Measurements from ENCODE around the gene RASA3. TPM values are rescaled to one million over a fixed set of nuclear protein-coding genes. Genes with fewer than 3 reads are reported as not detected.

The RASA3 gene
- total and polyA plus RNA-seq, 9 of the 15 experiments (the other 6 are each of a cell fraction or from before 2014, with no cell fraction given): 0.72 to 25.3 (median 14.4) TPM

- TF ChIP-seq HINFP (tag; conservative IDR thresholded peaks at IDR 0.05; ENCODE audit: low read depth): no peak
- TF ChIP-seq ZBTB7A (IDR thresholded peaks at IDR 0.05; ENCODE audit: borderline replicate concordance, control insufficient read depth, low read depth, low read length): no peak
- no peak for TF ChIP-seq PURB (CRISPR knock-in tag; IDR thresholded peaks at IDR 0.05; ENCODE audit: low read depth)
- no peak for TF ChIP-seq NFRKB (IDR thresholded peaks at IDR 0.05; ENCODE audit: low read depth)
- no peak for TF ChIP-seq FOXK1 (CRISPR knock-in tag; IDR thresholded peaks at IDR 0.05; ENCODE audit: borderline replicate concordance)
Observed at GRCh38 chr13:113980489-113981064, 151.8 kb downstream of the RASA3 start (continued).

GRCh38 chr13:113979791-113980471, 152.5 kb downstream of the RASA3 start:
- in situ Hi-C loops (cut with MboI): no loop called here
- H3K36me3 ChIP-seq (ENCODE audit: control insufficient read depth, insufficient read depth, low read length): peaks cover 37% of the 10 kb centered on the region; the same call in 2 of the 3 replicates
- H3K9me1 ChIP-seq (ENCODE audit: control insufficient read depth, insufficient read depth, low read length): no peaks in the 10 kb centered on the region
- H4K20me1 ChIP-seq (replicated peaks; ENCODE audit: control insufficient read depth, insufficient read depth, low read length): no peaks in the 10 kb centered on the region
- DNase-seq (ENCODE audit: extremely low read depth in 1 of 4, low spot score in 3 of 4) (no peak), FAIRE-seq (no peak), ATAC-seq (no peak)
- H3K79me2 ChIP-seq (ENCODE audit: control insufficient read depth, insufficient read depth, low read length): no peaks in the 10 kb centered on the region
- POLR2A ChIA-PET: no interaction called here
- TF ChIP-seq POLR2G (IDR thresholded peaks at IDR 0.05; ENCODE audit: low read depth, low read length): 0 out of 2 replicates have a peak, but pooled peaks have one; percentile 13
- no peak for TF ChIP-seq PRMT5 (CRISPR knock-in tag; IDR thresholded peaks at IDR 0.05)
- no peak for TF ChIP-seq PCBP2 (IDR thresholded peaks at IDR 0.05; ENCODE audit: low read depth, low read length, poor library complexity, severe bottlenecking)
- TF ChIP-seq CXXC5 (CRISPR knock-in tag; IDR thresholded peaks at IDR 0.05): no peak
- H3K9ac ChIP-seq (ENCODE audit: insufficient read depth in 1 of 2, low read depth in 2 of 2, low read length in 2 of 2): no peak overlapping the region
- H3K4me1 ChIP-seq (replicated peaks in 1 of 2; ENCODE audit: control insufficient read depth in 2 of 2, insufficient read depth in 2 of 2, low read length in 2 of 2): peaks cover 0 to 4% of the 10 kb centered on the region in 2 experiments; a peak in 1 of 5 replicates
- intact Hi-C loops (cut with micrococcal nuclease): no loop called here
- H3K27ac ChIP-seq (ENCODE audit: extremely low read depth, low read depth, low read length): no peak overlapping the region
- H3K4me3 ChIP-seq: no peak overlapping the region
- no peak overlapping the region for H2AFZ ChIP-seq (ENCODE audit: low read depth, low read length)
- CTCF ChIA-PET (ENCODE audit: low intra/inter-chr PET ratio): no interaction called here
- no peaks in the 10 kb centered on the region for H3K27me3 ChIP-seq (ENCODE audit: control insufficient read depth in 2 of 2, insufficient read depth in 2 of 2, low read length in 2 of 2)
- BruUV-seq (replicated peaks): no TSS peak
- no peak overlapping the region for H3K4me2 ChIP-seq (ENCODE audit: insufficient read depth, low read length)
- no peaks in the 10 kb centered on the region for H3K9me3 ChIP-seq (replicated peaks; ENCODE audit: control insufficient read depth, insufficient read depth, low read depth, low read length)
- 94% methylated on average over 11 of the region's 20 CpGs for WGBS (ENCODE audit: insufficient coverage, low coverage, missing lambda C conversion rate)

Measured in K562 (cell line).